ENCODE data around the gene TFG.

Gene TFG

DNA sequence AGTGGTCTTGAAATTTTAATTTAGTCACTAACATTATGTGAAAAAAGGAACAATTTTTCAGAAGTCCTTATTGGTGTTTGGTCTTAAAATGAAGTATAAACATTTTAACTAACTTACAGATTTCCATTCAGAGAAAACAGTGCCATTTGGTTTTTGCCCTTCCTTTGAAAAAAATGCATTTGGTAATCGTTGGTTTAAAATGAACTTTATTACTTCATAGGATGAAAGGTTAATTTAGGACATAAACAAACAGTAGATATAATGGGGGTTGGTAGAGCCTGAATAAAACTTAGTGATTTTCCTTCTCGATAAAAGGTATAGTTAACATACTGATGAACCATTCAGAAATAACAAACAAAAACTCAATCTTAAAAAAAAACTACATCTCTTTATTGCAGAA, 39.7 kb downstream of the TFG start:
- no peak for DNase-seq

DNA sequence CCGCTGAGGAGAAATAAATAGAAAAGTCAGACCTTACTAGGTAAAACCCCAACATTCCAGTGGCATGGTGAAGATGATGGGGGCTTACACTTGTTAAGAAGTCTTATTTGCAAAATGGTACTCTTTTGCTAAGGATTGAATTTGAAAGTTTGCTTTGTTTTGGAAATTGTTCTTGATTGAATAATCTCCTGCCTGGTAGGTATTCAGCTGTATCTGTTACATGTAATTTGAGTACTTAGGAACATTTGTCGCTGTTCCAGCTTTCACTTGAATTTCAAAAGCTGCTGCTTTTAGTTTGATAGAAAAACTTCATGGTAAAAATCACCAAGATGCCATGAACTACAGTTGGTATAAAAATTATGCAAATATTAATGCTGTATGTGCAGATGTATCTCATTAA, 44.6 kb downstream of the TFG start:
- no peak for DNase-seq

DNA sequence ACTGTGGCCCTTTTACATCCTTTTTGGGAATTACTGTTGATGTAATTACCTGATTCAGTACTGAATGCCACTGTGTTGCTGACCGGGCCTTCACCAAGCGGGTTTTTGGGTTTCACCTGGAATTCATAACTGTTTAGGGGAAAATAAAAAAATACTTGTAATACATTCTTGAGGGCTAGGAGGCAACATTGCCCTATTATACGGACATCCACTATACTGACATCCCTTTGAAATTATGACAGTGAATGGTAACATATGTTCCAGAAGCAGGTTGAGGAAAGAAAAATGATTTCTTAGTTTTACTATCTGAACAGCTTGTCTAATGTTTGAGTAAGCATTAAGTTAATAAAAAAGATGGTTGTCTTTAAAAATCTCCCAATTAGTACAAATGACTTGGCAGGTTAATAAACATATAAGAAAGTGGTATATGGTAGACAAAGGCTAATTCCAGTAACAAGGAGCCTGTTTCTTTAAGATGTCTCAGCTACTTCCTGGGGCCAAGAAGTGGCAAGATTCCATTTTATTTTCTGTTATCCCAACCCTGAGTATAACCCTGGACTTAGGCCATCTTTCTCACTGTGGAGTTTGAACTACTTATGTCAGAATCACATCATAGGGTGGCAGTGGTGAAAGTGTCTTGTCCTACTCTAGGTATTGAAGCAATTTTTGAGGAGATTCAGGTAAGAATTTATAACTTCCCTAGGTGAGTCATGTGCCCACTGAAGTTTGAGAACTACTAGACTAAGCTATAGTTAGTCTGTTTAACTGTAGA, 45.5 kb downstream of the TFG start:
- no peak for DNase-seq

DNA sequence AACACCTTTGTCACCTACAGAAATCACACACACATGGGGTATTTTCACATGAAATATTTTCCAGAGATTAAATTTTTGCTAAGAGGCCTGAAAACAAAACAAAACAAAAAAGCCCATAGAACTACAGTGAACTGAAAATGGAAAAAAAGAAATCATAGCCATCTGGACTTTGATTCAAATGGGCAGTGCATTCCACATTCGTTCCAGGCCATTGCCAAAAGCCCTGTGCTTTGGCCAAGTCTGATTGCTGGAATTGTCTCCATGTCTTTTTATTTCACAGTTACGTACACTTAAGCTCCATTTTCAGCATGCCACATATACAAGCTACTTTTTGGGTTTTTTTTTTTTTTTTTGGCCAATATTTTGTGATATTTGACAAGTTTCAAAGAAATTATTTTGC, 47.1 kb downstream of the TFG start:
- DNase-seq = no peak

DNA sequence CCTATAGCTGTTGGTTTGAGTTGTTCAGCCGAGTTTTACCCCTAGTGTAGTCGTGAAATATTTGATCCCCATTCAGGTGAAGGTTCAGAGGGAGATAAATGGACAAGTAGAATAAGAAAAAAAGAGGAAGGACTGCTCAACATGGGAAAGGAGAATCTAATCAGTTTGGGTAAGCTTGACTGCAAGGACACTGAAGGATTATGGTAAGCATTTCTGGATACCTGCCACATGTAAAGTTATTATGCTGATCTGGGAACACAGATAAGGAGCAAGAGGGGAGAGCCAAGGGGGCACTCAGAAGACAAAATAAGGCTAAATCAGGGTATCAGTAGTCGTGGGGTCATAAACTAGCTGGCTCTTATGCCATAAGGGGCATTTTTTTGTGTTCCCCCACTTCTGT, 49.9 kb downstream of the TFG start:
- no peak for DNase-seq

DNA sequence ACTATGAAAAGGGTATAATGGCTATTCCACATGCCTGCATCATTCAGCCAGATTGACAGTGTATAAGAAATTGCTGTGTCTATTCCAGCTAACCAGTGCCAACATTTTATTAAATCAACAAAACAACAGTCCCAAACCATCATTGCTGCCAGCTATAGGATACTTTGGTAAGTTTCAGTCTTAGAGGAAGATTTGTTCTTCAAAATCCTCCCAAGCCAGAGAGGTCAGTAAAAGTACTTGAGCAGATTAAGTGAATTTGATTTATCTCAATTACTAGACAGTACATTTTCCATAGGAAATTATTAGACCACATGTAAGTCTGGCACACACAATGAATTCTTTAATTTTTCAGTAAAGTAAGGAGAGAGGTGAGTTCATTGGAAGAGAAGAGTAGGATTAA, 50.7 kb downstream of the TFG start:
- no peak for DNase-seq

DNA sequence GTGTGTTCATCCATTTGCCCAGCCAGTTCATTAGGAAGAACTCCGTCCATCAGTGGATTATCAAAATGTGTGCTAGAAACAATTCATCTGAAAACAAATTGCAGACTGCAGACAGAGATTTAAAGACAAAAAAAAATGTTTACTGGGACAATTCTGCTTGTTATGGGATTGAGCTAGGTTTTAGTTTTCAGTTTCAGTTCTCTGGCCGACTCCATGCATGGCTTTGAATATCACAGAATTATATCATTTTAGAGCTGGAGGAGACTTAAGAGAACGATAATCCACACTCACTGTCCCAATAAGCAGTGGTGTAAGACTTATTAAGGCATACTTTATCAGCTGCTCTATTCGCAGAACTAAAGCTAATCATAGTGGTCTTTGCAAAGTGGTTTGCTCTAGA, 51.1 kb downstream of the TFG start:
- no peak for DNase-seq

DNA sequence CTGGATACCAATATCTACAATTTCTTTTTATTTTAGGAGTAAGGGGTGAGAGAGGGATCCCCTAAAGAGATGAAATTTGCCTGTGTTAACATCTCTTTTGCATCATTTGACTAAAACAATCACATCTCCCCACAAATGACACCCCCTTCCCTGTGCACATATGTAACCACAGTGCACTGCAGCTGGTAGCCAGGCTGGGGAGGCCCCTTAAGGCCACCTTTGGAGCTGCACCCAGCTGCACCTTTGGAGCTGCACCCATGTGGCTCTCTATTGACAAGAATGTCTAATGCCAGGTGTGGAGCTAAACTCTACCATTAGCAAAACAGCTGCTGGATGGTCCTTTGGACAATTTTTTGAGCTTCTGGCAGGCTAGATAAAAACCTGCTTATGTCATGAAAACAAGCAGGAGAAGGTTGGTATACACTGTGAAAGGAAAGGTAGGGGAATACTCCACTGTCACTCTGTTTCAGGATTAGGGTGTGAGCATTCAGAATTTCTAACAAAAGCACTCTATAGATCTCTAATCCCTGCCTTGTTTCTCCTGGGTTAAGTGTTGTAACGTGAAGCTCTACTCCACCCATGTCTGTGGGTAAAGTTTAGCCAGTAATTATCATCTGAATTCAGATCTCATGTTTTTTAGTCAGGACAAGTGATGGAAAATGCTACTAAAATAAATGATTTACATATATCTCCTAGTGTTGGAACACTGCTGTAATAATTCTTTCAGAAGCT, 52.1 kb downstream of the TFG start:
- DNase-seq = no peak

DNA sequence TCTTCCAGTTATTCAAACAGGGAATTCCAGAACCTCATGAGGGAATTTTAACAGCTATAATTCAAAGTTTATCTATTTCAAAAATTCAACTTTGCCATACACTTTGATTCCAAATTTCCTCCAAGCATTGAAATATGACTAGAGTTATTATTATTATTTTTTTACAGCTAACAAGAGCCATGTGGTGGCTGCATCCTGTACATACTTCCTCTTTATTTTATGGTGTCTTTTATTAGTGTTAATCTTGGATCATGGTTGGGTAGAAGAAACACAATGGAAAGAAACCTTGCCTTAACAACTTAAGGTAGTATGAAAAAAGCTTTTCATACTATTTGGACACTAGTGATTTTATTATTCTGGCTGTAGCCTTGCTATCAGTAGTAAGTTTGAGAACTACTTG, 52.7 kb downstream of the TFG start:
- no peak for DNase-seq

DNA sequence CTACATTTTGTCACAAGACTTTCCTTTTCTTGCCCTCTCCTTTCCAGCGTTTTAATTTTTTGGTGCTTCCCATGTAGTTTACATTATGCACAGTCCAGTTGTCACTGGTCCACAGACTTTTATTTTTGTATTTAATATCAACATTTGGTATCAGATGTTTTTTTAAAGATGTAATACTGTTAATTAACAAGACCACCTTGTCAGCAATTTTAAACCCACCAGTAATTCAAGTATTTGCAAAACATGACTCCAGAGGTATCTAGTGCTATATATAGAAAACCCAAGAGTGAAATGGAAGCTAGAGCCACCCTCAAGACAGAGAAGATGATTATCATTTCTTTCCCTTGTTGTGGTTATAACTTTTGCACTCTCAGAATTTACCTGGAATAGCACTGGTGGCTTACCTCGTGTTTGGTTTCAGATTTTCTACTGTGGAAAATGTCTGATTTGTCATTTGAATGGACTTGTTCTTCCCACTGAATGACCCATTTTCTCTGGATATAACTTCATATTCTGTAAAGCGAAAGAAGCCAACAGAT, 56.2 kb downstream of the TFG start:
- no peak for DNase-seq

DNA sequence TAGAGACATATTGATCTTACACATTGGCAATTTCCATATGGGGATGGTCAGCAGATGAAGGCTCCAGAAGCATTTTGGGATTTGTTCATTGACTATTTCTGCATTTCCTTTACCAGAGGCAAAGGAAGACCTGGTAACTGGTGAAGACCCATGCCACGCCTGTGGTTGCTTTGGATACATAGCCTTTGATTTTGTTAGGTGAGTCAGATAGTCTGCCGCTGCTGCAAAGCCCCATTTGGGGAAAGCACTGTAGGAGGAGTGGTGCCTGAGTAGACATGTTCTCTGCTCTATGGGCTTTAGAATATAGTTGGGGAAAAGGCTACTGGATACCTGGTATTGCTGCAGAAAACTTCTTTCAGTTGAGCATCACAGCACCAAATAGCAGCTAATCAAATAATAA, 56.8 kb downstream of the TFG start:
- no peak for DNase-seq

DNA sequence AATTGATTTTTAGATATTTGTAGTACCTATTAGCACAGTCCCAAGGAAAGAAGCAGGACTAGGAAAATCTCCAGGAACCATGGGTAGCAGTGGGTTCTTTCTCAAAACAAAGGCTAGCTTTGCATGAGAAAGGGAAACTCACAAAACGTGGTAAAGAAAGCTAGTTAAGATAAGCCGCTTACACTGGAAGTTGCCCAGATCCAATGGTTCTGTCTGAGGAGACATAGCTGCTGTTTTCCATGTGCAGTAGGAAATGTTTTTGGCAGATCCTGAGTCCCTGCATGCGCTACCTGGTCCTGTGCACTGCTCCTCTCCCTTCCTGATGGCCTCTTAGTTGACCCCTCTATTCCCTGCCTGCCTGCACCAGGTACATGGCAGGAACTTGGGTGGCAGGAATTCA, 60.4 kb downstream of the TFG start:
- DNase-seq = no peak

DNA sequence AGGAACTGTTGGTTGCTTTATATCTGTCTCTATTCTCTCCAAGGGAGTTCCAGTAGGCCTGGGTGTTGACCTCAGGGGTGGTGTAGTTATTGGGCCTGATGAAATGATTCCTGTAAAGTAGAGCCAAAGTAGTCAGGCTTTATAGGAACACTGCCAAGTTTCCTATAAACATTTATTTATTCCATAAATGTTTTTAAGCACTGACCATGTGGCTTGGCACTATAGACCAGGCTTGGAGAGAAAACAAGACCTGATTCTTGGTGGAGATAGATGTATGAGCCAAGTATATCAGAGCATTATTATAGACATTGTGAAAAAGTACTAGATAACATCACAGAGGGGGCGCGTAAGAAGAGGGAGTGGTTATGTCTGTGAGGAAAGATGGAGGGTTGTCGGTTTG, 65.9 kb downstream of the TFG start:
- DNase-seq = no peak

DNA sequence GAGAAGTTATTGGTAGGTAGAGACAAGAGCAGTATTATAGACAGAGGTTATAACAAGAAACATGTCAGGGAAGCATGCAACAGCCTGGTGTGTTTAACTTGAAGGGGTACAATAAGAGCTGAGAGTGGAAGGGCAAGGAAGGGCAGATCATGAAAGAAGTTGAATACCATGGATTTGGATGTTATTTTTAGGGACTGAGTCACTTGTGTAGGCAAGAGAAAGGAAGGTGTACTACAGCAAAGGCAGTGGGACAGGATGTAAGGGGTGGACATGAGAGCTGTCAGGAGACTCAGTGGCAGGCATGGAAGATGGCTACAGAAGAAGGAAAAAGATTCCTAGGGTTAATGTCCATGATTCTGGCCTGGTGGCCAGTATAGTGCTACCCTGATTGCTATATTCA, 66.4 kb downstream of the TFG start:
- no peak for DNase-seq

DNA sequence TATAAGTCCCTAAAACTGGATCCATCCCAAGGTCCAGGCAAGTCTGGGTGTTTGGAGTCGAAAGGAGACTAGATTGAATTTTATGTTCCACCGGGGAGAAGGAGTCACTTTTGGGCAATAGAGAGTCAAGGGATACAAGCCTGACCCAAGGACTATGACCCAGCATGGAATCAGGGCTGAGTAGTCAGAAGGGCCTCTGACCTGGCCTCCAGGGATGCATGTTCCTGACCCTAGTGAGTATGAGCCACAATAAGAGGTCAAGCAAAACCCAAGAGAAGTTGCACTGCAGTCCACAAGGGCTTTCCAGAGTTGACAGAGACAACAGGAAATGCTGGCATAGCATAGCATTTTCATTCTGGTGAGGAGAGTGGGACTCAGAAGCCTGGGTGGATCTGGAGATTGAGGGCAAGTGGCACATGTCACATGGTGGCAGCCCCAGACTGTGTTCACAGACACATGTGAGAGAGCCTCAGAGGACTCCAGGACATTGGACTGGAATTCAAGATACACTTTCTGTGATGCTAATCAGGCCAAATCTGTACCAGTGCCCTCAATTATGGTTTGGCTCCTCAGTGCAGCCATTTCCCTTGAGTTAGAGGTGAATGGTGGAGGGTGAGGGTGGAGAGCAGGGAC, 66.9 kb downstream of the TFG start:
- DNase-seq = no peak

DNA sequence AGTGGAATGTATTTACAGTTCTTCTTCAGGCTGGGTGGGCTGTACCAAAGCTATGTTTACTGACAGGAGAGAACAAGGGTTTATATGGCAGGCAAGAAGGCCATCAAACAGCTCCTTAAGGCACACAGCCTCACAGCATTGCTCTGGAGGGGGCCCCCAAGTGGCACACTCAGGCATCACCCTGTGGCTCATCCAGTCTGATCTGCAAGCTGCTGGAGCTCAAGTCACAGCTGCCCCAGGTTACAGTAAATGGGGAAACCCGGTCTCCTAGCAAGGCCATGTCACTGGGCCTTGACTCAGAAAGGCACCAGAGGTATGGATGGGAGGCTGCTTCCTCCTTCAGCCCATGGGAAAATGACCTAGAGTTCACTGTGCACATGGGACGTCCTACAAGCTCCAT, 67.5 kb downstream of the TFG start:
- DNase-seq = no peak

DNA sequence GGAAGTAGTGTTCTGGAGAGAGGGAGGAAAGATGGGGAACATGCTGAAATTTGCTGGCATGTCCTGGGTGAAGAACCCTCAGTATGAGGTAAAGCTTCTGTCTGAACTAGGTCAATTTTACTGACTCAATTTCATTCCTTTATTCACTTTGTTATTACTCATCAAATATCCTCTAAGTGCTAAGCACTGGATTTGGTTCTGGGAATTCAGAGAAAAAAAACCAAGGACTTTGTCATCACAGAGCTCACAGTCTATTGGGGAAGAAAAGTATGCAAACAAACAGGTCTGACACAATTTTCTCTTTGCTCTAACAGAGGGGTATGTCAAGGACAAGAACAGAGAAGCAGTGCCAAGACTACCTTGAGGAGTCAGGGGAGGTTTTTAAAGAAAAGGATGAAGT, 68.0 kb downstream of the TFG start:
- no peak for DNase-seq

DNA sequence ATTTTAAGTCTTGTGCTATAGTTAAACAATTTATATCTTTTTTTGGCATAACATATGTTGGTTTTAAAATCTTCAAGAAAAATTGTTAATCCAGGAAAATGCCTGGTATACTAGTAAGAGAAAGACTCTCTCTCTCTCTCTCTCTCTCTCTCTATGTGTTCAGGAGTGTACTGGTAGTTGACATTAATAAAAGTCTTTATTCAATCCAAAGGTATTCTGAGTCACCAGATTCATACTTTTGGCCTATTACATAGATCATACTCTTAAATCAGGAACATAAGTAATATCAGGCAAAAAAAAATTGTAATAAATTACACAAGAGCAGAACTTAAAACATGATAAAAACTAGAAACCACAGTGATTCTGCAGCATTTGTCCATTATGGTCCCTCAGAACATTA, 70.2 kb downstream of the TFG start:
- DNase-seq = no peak

DNA sequence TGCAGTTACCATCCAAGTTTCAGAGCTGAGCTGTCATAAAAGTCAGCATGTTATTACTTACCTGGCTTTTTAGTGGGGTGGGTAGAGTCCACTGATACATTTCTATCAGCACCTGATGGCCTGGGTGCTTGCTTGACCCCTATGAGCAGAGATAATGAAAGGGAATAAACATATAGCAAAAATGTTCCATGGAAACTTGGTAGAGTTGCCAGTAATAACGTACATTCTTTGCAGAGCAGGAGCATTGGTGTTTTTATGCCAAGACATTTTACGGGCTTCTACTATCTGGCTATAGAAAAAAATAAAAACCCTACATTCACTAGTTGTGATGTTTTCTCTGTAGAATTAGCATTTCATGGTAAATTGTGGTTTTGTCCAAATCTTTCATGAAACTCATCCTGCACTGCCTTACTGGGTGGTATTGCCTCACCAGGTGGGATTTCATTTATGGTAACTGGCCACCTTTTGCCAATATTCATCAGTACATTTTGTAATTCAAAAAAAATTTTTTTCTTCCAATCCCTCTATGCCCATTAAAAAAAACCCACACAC, 70.9 kb downstream of the TFG start:
- DNase-seq = no peak

DNA sequence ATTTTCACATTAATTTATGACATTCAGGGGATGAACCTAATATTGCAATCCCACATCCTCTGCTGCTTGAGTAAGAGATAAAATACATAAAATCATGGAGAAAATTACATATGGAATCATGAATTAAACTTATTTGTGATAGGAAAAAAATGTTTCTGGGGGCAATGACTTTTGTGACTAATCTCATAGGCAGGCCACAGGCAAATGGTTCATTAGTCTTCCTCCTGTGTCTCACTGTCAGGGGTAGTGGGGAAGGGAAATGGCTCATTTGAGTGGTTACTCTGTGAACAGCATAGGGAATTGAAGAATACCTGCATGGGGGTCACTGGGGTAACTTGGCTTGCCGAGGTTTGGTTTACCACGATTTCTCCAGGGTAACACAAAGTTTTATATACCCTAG, 72.0 kb downstream of the TFG start:
- no peak for DNase-seq

DNA sequence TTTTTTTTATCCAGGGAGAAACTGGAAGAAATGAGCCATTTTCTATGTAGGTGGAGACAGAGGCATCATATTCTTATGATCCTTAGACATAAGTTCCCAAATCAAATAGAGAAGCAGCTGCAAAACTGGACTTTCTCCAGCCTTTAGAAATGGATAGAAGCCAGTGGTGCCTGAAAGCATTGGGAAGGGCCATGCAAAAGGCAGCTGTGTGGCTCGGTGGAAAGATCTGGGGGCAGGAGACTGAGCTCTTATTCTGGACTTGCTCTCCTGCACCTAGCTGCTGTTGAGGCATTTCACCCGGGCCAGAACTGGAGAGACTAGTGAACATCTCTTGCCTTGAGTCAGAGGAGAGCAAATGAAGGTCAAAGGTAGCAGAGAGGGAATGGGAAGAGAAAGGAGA, 73.1 kb downstream of the TFG start:
- DNase-seq = no peak

DNA sequence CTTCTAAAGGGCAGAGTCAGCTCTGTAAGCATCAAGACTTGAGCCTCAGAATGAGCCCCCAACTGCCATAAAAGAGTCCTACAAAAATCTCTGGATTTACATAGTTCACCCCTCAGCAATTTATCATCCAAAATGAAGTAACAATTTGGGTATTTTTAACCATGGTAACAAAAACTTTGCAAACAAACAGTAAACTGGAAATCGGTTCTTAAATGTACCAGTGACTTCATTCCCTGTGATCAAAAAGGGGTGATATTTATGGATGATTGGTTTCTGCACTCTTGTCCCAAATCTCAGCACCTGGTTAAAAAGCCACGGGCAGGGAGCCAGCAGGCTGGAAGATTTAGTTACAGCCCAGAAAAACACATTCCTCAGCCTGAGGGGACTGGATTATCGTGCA, 73.6 kb downstream of the TFG start:
- no peak for DNase-seq

DNA sequence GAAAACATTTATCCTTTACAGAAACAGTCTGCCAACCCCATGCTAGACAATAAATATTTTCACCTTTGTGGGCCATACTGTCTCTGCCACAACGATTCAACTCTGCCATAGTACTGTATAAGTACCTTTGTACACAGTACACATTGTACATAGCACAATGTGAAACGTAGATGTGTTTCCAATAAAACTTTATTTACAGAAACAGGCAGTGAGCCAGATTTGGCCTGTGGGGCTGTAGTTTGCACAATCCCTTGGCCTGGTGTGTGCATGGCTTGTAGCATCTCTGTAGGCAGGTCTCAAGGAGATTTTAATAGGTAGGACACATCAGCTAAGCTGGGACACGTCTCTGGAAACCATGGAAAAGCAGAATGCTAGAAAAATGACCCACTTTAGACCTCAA, 74.3 kb downstream of the TFG start:
- DNase-seq = no peak

Data from right kidney (tissue), 1 donor.